Loucy (cell line): ENCODE results near the gene MIB1.

ENCODE experiments used
- H2AFZ ChIP-seq: fragments of 200-600 bp; sonication (generic); 2 replicates; pipeline ENCODE4 v1.6.0; 2016; ENCODE audit warnings: antibody characterized with exemption, mild to moderate bottlenecking, low read length, moderate library complexity
- H3F3A ChIP-seq: fragments of 200-600 bp; 2 replicates; pipeline ENCODE4 v1.6.0; 2016; ENCODE audit warnings: antibody characterized with exemption, low read depth, mild to moderate bottlenecking
- H3K27me3 ChIP-seq: fragments of 200-600 bp; sonication (generic); 2 replicates; pipeline ENCODE4 v1.6.1; 2014; ENCODE audit warnings: low read length, mild to moderate bottlenecking; ENCODE audit not compliant: insufficient read depth, poor library complexity, severe bottlenecking
- H3K36me3 ChIP-seq: fragments of 200-600 bp; sonication (generic); 2 replicates; pipeline ENCODE4 v1.6.1; 2016; ENCODE audit warnings: low read length; ENCODE audit not compliant: insufficient read depth
- H3K4me1 ChIP-seq: fragments of 200-600 bp; sonication (generic); 2 replicates; pipeline ENCODE4 v1.5.1; 2014; ENCODE audit warnings: low read length, mild to moderate bottlenecking; ENCODE audit not compliant: insufficient read depth, poor library complexity, severe bottlenecking
- H3K4me2 ChIP-seq: fragments of 200-600 bp; sonication (generic); 2 replicates; pipeline ENCODE4 v1.6.0; 2014; ENCODE audit warnings: antibody characterized with exemption, low read length, low read depth, mild to moderate bottlenecking; ENCODE audit not compliant: poor library complexity, severe bottlenecking
- H3K4me3 ChIP-seq: fragments of 200-600 bp; sonication (generic); 2 replicates; pipeline ENCODE4 v1.5.1; 2014; ENCODE audit warnings: low read length, mild to moderate bottlenecking, mixed read lengths; ENCODE audit not compliant: poor library complexity, severe bottlenecking
- H3K79me2 ChIP-seq: fragments of 200-600 bp; sonication (generic); 2 replicates; pipeline ENCODE4 v1.6.1; 2014; ENCODE audit warnings: low read length; ENCODE audit not compliant: insufficient read depth
- H3K9ac ChIP-seq: fragments of 200-600 bp; sonication (generic); 2 replicates; pipeline ENCODE4 v1.6.0; 2014; ENCODE audit warnings: mild to moderate bottlenecking, low read depth, low read length, moderate library complexity; ENCODE audit not compliant: poor library complexity, severe bottlenecking
- H3K9me2 ChIP-seq: fragments of 200-600 bp; sonication (generic); replicated peaks from 2 replicates; pipeline ENCODE4 v1.6.1; 2016; ENCODE audit warnings: low read depth, low read length, mixed read lengths
- H3K9me3 ChIP-seq: fragments of 200-600 bp; sonication (generic); 2 replicates; pipeline ENCODE4 v1.6.1; 2014; ENCODE audit warnings: mild to moderate bottlenecking, antibody characterized with exemption, low read length, low read depth; ENCODE audit not compliant: insufficient read depth
- H4K20me1 ChIP-seq: fragments of 200-600 bp; sonication (generic); 2 replicates; pipeline ENCODE4 v1.6.0; 2014; ENCODE audit warnings: antibody characterized with exemption, low read length, mild to moderate bottlenecking; ENCODE audit not compliant: insufficient read depth, poor library complexity, severe bottlenecking
- CTCF ChIP-seq: fragments of 200-600 bp; sonication (generic); conservative IDR thresholded peaks from 2 replicates; pipeline ENCODE4 v1.5.1; 2014; ENCODE audit warnings: mild to moderate bottlenecking, antibody characterized with exemption, low read length
- EZH2phosphoT487 ChIP-seq: fragments of 200-600 bp; IDR thresholded peaks from 2 replicates; pipeline ENCODE4 v1.6.1; 2018; ENCODE audit warnings: antibody characterized with exemption, mild to moderate bottlenecking, moderate library complexity, borderline replicate concordance

MIB1 gene

GRCh38 chr18:21841570-21841969 lies 101.0 kb downstream of the MIB1 start:
- no peaks in the 10 kb centered on the region for H3K9me2 ChIP-seq
- H3K9ac ChIP-seq = no peak overlapping the region
- no peaks in the 10 kb centered on the region for H4K20me1 ChIP-seq
- no peak overlapping the region for H3K4me2 ChIP-seq
- H3K4me3 ChIP-seq = no peak overlapping the region
- H3K9me3 ChIP-seq = no peaks in the 10 kb centered on the region
- TF ChIP-seq EZH2phosphoT487 (no peak), CTCF (no peak)
- no peaks in the 10 kb centered on the region for H3F3A ChIP-seq
- H3K79me2 ChIP-seq = no peaks in the 10 kb centered on the region
- H3K27me3 ChIP-seq = no peaks in the 10 kb centered on the region
- H2AFZ ChIP-seq = no peak overlapping the region
- no peaks in the 10 kb centered on the region for H3K4me1 ChIP-seq
- peaks cover 54% of the 10 kb centered on the region; the same call in 1 of the 2 replicates for H3K36me3 ChIP-seq

- H3K9me2 ChIP-seq = no peaks in the 10 kb centered on the region
- no peak overlapping the region for H3K4me3 ChIP-seq
- H3K27me3 ChIP-seq = no peaks in the 10 kb centered on the region
- H3K36me3 ChIP-seq = peaks cover 67% of the 10 kb centered on the region; the same call in 1 of the 2 replicates
- H2AFZ ChIP-seq = no peak overlapping the region
- H3K9ac ChIP-seq = no peak overlapping the region
- H4K20me1 ChIP-seq = no peaks in the 10 kb centered on the region
- H3K79me2 ChIP-seq = no peaks in the 10 kb centered on the region
- no peaks in the 10 kb centered on the region for H3F3A ChIP-seq
- no peak overlapping the region for H3K4me2 ChIP-seq
- TF ChIP-seq CTCF (no peak), EZH2phosphoT487 (no peak)
- no peaks in the 10 kb centered on the region for H3K9me3 ChIP-seq
- no peaks in the 10 kb centered on the region for H3K4me1 ChIP-seq
Measured at GRCh38 chr18:21843341-21843740, 102.7 kb downstream of the MIB1 start.

DNA sequence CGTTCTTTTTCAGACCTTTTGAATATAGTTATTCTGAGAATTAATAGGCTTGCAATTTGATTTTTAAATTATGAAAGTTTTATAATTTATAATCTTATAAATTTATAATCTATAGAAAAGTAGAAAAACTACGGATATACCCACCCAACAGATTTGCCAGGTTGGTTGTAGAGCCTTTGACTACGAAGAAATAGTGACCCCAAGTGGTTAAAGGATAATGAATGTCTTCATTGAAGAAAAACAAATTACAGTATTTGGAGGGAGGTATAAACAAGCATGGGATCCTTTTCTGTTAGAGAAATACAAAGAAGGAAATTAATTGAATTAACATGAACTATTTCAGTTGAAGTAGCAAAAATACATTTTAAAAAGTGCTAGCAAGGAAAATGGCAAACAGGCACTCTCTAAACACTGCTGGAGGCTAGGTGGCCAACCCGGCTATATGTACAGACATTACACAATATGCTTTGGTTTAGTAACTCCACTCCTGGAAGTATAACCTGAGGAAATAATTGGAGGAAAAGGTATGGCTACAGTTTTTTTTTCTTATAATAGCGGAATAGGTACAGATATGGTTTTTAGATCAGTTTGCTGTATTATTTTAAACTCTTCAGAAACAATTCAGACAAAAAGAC lies 110.9 kb downstream of the MIB1 start:
- H2AFZ ChIP-seq = no peak overlapping the region
- no peaks in the 10 kb centered on the region for H3K79me2 ChIP-seq
- H3K36me3 ChIP-seq = peaks cover 28% of the 10 kb centered on the region; the same call in 1 of the 2 replicates
- no peak overlapping the region for H3K4me2 ChIP-seq
- no peak overlapping the region for H3K9ac ChIP-seq
- no peaks in the 10 kb centered on the region for H3K9me3 ChIP-seq
- no peaks in the 10 kb centered on the region for H3F3A ChIP-seq
- TF ChIP-seq CTCF (peak; percentile 49), EZH2phosphoT487 (no peak)
- no peaks in the 10 kb centered on the region for H3K27me3 ChIP-seq
- H3K4me1 ChIP-seq = no peaks in the 10 kb centered on the region
- no peaks in the 10 kb centered on the region for H4K20me1 ChIP-seq
- no peaks in the 10 kb centered on the region for H3K9me2 ChIP-seq
- H3K4me3 ChIP-seq = no peak overlapping the region
